ENCODE measurements around the gene KLHL14.

The KLHL14 gene

DNA sequence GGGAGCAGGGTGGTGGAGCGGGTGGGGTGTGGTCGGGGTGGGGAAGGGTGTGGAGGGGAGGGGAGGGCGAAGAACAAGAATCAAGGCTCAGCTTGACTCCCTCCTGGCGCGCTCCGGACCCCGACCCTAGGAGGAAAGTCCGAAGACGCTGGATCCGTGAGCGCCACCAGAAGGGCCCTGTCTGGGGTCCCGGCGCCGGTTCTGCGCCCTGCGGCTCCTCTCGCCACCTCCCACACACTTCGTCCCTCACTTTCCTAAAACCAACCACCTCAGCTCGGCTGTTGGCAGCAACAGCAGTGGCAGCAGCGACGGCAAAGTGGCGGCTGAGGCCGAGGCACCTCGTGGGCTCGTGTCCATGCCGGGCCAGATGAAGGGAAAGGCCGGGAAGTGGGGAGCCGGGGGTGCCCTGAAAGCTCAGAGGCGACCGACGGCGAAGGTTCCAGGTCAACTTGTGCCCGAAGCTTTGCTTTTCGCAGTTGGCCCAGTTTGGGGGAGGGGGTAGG is 2.1 kb downstream of the KLHL14 start:
- TF ChIP-seq, protein P1, sequence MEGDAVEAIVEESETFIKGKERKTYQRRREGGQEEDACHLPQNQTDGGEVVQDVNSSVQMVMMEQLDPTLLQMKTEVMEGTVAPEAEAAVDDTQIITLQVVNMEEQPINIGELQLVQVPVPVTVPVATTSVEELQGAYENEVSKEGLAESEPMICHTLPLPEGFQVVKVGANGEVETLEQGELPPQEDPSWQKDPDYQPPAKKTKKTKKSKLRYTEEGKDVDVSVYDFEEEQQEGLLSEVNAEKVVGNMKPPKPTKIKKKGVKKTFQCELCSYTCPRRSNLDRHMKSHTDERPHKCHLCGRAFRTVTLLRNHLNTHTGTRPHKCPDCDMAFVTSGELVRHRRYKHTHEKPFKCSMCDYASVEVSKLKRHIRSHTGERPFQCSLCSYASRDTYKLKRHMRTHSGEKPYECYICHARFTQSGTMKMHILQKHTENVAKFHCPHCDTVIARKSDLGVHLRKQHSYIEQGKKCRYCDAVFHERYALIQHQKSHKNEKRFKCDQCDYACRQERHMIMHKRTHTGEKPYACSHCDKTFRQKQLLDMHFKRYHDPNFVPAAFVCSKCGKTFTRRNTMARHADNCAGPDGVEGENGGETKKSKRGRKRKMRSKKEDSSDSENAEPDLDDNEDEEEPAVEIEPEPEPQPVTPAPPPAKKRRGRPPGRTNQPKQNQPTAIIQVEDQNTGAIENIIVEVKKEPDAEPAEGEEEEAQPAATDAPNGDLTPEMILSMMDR (IDR thresholded peaks at IDR 0.05; ENCODE audit: insufficient read depth, low read length), result no peak
- no peak for TF ChIP-seq GABPA (IDR thresholded peaks at IDR 0.05; ENCODE audit: low read depth)
- no peak for TF ChIP-seq SPI1 (IDR thresholded peaks at IDR 0.05; ENCODE audit: borderline replicate concordance, low read depth)
- TF ChIP-seq POLR2AphosphoS5 (IDR thresholded peaks at IDR 0.05; ENCODE audit: low read depth), result no peak
- TF ChIP-seq REST (IDR thresholded peaks at IDR 0.05; ENCODE audit: insufficient replicate concordance, low read depth), result no peak
- no peak overlapping the region for H3K4me3 ChIP-seq (replicated peaks; ENCODE audit: insufficient read depth, low read length)
- no peak for DNase-seq (ENCODE audit: low read depth in 1 of 2, low spot score in 1 of 2)
- peaks cover 50% of the 10 kb centered on the region for H3K27me3 ChIP-seq (ENCODE audit: insufficient read depth, poor library complexity, severe bottlenecking)
- H3K27ac ChIP-seq (replicated peaks), result no peak overlapping the region

DNA sequence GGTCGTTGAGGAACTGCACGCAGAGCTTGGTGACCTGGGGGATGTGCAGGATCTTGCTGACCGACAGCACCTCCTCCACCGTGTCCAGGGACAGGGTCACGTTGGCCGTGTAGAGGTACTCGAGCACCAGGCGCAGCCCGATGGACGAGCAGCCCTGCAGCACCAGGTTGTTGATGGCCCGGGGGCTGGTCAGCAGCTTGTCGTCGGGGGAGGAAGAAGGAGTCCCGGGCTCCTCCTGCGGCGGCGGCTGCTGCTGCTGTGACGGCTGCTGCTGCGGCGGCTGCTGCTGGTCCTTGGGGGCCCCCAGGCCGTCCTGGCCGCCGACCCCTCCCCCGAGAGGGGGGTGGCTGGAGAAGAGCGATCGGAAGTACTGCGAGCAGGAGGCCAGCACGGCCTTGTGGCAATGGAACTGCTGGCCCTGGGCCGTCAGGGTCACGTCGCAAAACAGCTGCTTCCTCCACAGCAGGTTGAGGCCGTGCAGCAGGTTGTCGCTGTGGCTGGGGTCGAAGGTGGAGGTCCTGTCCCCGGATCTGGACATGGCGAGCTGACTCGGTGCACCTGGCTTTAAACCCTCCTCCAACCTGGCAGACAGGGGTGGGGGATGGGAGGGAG is 2.7 kb downstream of the KLHL14 start:
- no peak for DNase-seq (ENCODE audit: low read depth in 1 of 2, low spot score in 1 of 2)
- H3K27me3 ChIP-seq (ENCODE audit: insufficient read depth, poor library complexity, severe bottlenecking), result peaks cover 48% of the 10 kb centered on the region
- no peak overlapping the region for H3K4me3 ChIP-seq (replicated peaks; ENCODE audit: insufficient read depth, low read length)
- no peak for TF ChIP-seq SPI1 (IDR thresholded peaks at IDR 0.05; ENCODE audit: borderline replicate concordance, low read depth)
- TF ChIP-seq, protein P1 (IDR thresholded peaks at IDR 0.05; ENCODE audit: insufficient read depth, low read length), result no peak
- TF ChIP-seq REST (IDR thresholded peaks at IDR 0.05; ENCODE audit: insufficient replicate concordance, low read depth), result no peak
- no peak for TF ChIP-seq GABPA (IDR thresholded peaks at IDR 0.05; ENCODE audit: low read depth)
- TF ChIP-seq POLR2AphosphoS5 (IDR thresholded peaks at IDR 0.05; ENCODE audit: low read depth), result no peak
- no peak overlapping the region for H3K27ac ChIP-seq (replicated peaks)

- TF ChIP-seq SPI1 (IDR thresholded peaks at IDR 0.05; ENCODE audit: borderline replicate concordance, low read depth), result no peak
- TF ChIP-seq GABPA (IDR thresholded peaks at IDR 0.05; ENCODE audit: low read depth), result no peak
- no peak for TF ChIP-seq REST (IDR thresholded peaks at IDR 0.05; ENCODE audit: insufficient replicate concordance, low read depth)
- no peak for TF ChIP-seq POLR2AphosphoS5 (IDR thresholded peaks at IDR 0.05; ENCODE audit: low read depth)
- TF ChIP-seq, protein P1 (IDR thresholded peaks at IDR 0.05; ENCODE audit: insufficient read depth, low read length), result no peak
- peaks cover 48% of the 10 kb centered on the region for H3K27me3 ChIP-seq (ENCODE audit: insufficient read depth, poor library complexity, severe bottlenecking)
- DNase-seq (ENCODE audit: low read depth in 1 of 2, low spot score in 1 of 2), result no peak
- H3K27ac ChIP-seq (replicated peaks), result no peak overlapping the region
- H3K4me3 ChIP-seq (replicated peaks; ENCODE audit: insufficient read depth, low read length), result no peak overlapping the region
These were observed 3.2 kb downstream of the KLHL14 start for GRCh38 chr18:32769586-32770053.
